Vagina (tissue), 2 donors: Measurements from ENCODE around the gene GPRC5D.

ENCODE experiments used
- CTCF ChIP-seq, 3 experiments: fragments of 450-650 bp in 2 of 3; fragments of 200-600 bp in 1 of 3; sonication (generic) in 1 of 3; IDR thresholded peaks; one replicate each; pipeline ENCODE4 v1.5.1; 2017 to 2019; ENCODE audit warnings: antibody characterized with exemption in 3 of 3, mild to moderate bottlenecking in 2 of 3, moderate library complexity in 2 of 3
- POLR2AphosphoS5 ChIP-seq, 2 donors: sonication (generic); formaldehyde crosslinking; IDR thresholded peaks; one replicate each; pipeline ENCODE4 v1.9.0; 2017; ENCODE audit warnings: antibody characterized with exemption in 2 of 2, mild to moderate bottlenecking in 2 of 2, low read depth in 1 of 2; ENCODE audit not compliant: insufficient read depth in 1 of 2

GRCh38 chr12:12993367-12993766, 41.4 kb upstream of the GPRC5D start:
- TF ChIP-seq CTCF (IDR thresholded peaks at IDR 0.05) = no peak
- no peak for TF ChIP-seq POLR2AphosphoS5 (IDR thresholded peaks at IDR 0.05; ENCODE audit: insufficient read depth in 1 of 2, low read depth in 1 of 2)
